HG03439 (cell line): ENCODE data around the gene WWP2.
"Not testable (repeated sequence)": the region's sequence is repeated elsewhere in the genome, so short reads cannot be mapped to it uniquely, and the experiment has no call there.

Experiments used
- ATAC-seq: cut with Tn5 transposase; IDR thresholded peaks from one replicate; pipeline ENCODE4 v1.9.1; 2021; ENCODE audit warnings: mild to moderate bottlenecking, moderate library complexity; ENCODE audit not compliant: unreplicated experiment

The WWP2 gene

DNA sequence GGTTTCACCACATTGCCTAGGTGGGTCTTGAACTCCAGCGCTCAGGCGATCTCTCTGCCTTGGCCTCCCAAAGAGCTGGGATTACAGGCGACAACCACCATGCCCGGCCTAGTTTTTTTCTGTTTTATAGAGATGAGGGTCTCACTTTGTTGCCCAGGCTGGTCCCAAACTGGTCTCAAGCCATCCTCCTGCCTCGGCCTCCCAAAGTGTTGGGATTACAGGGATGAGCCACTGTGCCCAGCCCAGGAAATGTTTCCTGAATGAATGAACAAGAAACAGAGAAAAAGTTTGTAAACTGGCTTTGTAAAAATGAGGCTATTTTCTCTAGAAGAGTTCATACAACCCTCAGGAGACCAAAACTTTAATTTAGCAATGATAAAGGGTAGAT lies 68.0 kb downstream of the WWP2 start:
- ATAC-seq = no peak

DNA sequence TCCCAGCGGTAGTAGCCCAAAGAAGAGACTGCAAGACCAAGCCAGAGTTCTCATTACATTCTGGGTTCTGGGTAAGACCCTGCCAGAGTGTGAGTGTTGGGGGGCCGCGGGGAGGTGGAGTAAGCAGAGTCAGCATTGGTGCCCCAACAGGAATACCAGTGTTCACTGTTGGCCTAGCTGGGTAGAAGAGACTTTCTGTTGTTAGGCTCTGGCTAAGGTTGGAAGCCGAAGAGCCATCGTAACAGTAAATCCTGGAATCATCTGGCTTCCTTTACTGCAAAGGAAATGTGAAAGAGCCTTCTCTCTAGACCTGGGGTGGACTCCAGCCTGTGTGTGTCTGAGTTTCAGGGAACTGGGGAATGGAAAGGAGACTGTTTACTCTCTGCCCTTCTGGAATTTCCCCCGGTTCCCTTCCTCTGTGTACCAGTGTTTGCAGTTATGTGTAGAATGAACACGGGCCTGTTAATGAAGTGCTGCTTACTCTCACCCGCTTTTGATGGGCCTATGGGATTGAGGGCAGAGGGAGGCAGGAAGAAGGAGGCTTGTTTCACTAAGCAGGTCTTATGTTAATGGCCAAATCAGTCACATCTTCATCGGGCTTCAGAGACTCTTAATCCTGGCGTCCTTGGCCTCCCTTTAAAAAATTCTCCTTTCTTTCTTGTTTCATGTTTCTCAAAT lies 68.5 kb downstream of the WWP2 start:
- ATAC-seq = no peak

DNA sequence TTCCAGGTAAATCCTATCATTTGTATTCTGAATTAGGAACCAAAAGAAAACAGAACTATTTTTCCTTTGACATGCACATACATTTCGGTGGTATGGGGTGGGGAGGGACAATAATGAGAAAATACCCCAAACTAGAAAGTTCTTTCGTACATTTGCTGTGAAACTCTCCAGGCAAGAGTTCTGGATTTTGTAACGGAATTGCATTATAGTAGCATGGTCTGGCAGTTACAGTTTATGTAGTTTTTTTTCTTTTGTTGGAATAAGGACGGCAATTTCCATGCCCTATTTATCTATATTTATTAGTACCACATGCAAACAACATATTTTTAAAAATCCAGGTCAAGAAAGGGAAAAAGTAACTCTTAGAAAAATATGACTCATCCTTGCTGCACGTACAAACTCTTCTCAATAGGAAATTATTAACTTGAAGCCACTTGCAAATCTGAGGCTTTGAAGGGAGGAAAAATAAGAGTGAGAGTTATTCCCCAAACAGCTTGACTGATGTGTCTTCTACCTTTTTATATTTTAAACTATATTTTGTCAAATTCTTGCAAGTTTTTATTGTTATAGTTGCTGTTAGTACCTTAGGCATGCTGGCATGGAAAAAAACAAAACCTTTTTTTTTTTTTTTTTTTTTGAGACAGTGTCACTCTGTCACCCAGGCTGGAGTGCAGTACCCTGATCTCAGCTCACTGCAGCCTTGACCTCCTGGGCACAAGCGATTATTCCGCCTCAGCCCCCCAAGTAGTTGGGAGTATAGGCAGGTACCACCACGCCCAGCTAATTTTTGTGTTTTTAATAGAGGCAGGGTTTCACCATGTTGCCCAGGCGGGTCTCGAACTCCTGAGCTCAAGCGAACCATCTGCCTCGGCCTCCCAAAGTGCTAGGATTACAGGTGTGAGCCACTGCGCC lies 69.3 kb downstream of the WWP2 start:
- no peak for ATAC-seq

DNA sequence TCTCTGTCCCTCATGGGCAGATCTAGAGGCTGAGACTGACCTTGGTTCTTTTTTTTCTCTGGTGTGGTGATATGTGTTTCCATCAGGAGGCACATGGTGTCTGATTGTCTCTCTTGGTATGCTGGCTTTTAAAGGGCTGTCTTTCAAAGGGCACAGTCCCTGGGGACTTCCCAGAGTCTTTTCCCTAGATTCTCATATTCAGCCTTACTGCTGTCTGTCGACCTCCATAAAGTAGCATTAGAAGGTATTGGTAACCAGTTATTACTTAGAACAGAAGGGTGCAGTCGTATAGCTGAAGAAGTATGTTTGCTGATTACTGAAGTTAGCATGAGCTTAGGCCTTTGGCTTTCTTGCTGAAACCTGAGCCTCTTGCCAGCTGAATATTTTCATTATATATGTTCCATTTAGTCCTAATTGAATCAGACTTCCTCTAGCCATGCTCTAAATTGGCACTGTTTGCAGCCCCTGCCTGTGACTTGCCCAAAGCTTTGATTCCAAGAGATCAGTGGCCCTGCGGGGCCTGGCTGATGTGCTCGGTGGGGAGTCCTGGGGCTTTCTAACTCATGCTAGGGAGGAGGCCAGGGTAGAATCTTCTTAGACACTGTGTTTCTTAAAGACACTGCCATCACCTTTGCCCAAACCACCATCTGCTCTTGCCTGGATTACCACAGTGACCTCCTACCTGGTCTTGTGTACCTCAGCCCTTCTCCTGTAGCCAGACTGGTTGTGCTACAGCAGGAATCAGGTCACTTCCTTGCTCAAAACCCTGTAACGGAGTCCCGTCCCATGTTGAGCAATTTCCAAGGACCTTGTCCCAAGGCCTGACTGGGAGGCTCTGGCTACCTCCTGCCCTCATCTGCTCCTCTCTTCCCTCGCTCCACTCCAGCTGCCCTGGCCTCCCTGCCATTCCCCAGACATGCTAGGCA lies 71.5 kb downstream of the WWP2 start:
- ATAC-seq = no peak

DNA sequence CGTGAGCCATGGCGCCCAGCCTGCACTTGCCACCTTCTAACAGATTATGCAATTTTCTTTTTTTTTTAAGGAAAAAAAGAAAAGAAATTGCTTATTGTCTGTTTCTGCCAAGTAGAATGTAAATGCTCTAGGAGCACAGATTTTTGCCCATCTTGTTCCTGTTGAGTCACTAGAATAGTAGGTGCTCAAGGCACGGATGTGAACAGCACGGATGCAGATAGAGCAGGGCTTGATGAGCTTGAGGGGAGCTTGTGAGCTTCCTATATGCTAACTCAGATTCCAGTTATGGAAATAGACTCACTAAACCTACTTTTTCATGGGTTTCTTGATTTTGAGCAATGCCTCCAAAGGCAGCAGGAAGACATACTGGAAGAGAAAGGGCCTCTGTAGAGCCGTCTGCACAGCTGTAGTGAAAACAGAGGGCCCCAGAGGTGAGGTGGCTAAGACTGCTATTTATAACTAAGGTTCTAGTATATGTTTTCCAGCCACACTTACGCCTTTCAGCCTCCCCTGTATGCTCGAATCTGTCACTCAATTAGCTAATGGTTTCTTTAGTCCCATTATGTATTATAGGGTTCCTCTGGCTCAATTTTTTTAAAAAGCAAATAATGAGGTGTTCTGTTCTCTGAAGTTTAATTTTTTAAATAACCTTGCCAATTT lies 72.8 kb downstream of the WWP2 start:
- no peak for ATAC-seq

DNA sequence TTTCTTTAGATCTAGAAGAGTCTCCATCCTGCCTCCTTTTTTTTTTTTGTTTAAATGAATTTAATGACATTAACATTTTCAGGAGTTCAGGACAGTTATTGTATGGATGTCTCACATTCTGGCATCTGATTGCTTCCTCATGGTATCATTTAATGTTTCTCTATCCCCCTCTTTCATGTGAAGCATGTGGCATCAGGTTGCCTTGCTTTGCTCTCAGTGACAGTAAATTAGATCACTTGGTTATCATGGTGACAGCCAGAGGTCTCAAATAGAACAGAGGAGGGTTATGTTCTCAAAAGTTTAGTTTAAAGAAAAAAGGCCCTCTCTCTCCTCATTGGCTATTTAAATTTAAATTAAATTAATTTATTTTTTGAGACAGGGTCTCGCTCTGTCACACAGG lies 74.1 kb downstream of the WWP2 start:
- no peak for ATAC-seq

DNA sequence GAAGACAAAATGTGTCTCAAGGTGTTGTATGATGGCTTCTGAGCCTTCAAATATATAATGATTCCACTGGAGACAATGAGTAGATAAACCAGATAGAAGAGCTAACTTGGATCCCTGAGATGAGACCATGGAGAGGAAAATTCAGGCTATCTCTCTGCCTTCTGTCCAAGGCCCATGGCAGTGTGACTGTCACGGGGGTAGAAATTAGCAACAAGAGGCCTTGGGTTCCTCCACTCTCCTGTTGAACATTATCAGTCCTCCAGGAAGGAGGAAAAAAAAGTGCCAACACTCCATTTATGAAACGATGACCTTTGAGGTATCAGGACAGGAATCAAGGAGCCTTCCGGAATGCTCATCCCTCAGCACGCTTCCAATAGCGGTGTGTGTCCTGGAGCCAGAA lies 75.2 kb downstream of the WWP2 start:
- no peak for ATAC-seq

DNA sequence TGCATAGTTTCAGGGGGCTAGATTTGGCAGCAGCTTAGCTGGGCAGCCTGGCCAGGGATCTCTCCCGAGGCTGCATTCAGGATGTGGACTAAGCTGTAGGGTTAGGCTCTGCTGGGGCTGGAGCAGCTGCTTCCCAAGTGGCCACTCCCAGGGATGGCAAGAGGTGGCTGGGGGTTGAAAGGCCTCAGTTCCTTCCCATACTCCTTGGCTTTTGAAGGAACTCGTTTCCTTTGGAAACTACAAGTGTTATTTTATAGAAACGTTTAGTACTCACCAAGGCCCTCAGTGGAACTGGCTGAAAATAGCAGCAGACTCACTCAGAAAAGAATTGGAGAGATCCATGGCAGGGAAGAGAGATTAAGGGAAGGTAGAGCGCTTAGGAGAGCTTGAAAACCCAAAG lies 76.4 kb downstream of the WWP2 start:
- ATAC-seq = no peak

DNA sequence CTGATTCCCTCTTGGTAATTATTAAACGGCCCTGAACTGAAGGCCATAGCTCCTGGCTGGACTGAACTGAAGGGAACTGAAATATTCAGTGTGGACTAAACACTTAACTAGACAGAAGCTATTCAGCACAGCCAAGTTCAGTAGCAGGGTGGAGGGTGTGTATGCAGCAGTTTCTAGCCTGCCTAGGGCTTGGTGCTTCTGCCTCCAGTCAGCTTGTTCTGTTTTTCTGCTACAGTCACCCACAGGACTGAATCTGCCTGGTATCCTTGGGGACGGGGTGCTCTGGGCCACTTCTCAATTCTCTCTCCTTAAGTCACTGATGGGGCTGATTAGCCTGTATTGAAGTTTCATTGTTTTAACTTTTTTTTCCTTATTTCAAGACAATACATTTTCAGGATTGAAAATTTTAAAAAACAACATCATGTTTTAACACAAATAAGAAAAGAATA lies 77.1 kb downstream of the WWP2 start:
- ATAC-seq = no peak

DNA sequence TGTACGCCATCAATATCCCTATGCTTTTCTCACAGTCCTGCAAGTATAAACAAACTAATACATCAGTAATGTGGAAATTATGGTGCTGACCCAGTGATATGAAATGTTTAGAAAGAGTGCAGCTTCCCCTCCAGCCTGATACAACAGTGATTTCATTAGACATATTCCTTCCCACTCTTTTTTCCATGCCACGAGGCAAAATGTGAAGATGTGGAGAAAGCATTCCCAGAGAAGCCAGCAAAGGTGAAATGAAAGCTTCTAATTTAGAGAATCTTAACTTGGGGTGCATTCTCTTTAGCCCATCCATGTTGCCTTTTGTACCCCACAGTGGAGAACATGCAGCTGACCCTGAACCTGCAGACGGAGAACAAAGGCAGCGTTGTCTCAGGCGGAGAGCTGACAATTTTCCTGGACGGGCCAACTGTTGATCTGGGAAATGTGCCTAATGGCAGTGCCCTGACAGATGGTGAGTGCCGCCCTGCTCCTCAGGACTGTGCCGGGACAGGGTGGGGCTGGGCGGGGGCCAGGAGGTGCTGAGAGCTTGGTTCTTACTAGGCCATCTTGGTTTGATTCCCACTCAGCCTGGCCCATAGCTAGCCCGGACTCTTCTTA lies 77.8 kb downstream of the WWP2 start:
- no peak for ATAC-seq

DNA sequence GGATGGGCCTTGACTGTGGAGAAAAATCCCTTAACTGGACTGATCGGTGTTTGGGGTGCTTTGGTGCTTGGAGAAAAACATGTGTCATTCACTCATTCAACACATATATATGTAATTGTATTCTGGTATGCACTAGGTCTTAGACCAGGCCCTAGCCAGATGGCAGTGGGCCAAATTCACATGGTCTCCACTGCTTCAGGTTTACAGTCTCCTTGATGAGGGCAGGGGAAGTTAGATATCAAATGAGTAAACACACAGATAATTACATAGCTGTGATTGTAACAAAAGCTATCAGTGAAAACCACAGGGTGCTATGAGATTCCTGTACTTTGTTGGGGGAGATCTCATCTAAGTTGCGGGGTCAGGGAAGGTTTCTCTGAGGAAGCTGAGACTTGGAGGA lies 78.8 kb downstream of the WWP2 start:
- no peak for ATAC-seq

DNA sequence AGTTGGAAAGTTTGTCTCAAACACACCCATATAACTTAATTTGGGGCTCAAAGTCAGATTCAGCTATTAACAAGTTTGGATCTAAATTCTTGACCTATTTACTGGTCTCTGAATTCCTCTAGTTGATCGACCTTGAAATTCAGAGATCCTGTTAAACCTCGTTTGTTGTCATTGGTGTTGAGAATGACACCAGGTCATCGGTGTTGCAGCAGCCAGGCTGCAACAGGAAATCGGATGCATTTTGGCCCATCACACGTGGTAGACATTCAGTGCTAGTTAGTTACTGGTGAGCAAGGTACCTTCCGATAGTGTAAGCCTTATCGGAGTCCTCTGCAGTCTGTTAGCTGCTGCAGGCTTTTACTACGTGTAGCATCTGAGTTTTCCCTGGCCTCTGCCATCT lies 82.3 kb downstream of the WWP2 start:
- ATAC-seq = no peak

DNA sequence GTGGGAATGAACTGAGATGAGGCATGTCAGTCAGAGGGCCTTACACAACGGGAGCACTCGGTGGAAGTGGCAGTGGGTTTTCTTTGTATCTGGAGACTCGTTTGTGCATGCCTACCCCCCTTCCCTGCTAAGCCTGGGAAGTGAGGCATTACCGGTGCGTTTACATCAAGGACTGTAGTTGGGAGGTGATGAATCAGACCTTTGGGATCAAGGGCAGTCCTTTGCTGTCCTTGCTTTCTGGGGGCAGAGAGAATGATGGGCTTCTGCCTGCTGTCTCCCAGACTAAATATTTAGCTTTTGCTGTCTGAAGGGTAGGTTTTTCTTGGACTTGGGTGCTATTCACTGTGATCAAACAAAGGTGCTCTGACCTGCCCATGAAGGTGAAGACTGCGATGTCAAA lies 83.0 kb downstream of the WWP2 start:
- no peak for ATAC-seq

DNA sequence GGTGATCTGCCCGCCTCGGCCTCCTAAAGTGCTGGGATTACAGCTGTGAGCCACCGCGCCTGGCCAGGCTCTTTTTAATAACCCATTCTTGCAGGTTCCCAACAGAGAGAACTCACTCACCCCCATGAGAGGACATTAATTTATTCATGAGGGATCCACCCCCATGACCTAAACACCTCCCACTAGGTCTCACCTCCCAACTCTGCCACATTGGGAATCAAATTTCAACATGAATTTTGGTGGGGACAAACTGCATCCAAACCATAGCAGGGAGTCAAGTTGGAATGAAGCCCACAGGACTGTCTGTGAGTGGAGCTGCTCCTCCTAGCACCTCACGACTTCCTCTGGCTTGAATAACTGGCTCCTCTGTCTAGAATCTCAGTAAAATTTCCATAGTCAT lies 85.5 kb downstream of the WWP2 start:
- no peak for ATAC-seq

DNA sequence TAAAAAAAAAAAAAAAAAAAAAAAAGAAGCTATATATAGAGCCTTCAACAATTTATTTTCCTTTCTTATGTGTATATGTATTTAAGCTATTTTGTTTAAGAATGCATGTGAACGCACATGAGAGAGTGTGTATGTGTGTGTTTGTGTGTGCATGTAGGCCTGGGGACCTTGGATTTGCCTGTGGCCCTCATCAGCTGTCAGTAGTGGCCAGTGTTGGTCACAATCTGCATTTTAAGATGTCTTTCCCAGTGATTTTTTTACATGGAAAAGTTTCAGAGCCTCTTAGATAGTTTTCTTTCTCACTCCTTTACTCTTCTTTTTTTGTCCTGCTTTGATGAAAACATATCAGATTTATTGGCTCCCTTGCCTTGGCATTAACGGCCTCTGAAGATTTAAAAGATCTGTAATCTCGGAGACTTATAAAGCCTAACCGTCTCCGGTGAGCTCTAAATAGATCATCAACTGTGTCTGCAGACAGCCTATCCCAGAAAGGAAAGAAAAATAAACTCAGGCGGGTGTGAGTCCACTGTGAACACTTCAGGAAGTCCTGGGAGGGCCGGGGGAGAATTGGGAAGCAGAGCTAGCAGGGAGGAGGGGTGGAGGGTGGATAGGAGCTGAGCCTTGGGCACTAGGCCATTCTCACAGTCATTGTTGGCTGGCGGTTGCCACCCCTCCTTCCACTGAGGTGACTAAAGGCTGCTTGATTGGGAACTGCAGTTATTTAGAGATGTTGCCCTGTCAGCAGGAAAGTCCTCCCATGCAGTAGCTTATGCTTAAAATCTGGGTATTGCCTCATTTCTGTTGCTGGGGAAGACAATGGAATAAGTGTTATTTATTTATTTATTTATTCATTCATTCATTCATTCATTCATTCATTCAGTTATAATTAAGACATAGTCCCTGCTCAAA lies 86.8 kb downstream of the WWP2 start:
- ATAC-seq = no peak

DNA sequence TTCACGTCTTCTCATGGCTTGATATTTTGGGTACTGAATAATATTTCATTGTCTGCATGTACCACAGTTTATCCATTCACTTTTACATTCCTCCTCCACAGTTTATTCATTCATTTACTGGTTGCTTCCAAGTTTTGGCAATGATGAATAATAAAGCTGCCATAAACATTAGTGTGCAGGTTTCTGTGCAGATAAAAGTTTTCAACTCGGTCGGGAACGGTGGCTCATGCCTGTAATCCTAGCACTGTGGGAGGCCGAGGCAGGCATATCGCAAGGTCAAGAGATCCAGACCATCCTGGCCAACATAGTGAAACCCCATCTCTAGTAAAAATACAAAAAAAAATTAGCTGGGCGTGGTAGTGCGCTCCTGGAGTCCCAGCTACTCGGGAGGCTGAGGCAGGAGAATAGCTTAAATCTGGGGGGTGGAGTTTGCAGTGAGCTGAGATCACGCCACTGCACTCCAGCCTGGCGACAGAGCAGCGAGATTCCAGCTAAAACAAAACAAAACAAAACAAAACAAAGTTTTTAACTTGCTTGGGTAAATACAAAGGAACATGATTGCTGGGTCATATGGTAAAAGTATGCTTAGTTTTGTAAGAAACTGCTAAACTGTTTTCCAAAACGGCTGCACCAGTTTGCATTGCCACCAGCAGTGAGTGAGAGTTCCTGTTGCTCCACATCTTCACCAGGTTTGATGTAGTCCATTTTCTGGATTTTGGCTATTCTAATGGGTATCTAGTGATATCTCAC lies 89.5 kb downstream of the WWP2 start:
- ATAC-seq = no peak

DNA sequence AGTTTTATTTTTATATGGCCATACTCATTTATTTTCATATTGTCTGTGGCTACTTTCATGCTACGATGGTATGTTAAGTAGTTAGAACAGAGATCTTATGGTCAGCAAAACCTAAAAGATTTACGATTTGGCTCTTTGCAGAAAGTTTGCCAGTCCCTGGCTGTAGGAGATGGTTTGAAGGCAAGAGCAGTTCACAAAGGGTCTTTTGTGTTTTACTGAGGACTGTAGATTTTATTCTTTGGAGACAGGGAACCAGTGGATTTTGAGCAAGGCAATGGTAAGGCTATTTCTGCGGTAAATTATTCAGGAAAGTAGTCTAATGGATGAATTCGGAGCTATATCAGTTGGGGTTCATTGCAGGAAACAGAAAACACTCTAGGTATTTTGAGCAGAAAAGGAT lies 90.7 kb downstream of the WWP2 start:
- ATAC-seq = no peak

DNA sequence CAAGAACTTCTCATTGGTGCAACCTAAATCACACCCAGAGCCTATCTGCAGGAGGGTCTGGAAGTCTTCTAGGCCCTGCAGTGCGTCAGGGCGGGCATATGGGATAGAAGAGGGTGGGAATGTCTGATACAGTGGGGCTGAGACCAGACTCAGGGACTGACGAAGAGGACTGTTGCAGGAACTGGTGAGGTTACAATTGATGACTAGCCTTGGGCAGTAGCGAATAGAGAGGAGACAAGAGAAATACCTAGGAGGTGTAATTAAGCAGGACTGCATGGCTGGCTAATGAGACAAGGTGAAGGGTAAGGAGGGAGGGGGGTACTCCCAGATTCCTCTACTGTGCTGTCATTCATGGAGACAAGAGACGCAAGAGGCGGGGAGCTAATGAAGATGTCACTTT lies 91.3 kb downstream of the WWP2 start:
- ATAC-seq = no peak

DNA sequence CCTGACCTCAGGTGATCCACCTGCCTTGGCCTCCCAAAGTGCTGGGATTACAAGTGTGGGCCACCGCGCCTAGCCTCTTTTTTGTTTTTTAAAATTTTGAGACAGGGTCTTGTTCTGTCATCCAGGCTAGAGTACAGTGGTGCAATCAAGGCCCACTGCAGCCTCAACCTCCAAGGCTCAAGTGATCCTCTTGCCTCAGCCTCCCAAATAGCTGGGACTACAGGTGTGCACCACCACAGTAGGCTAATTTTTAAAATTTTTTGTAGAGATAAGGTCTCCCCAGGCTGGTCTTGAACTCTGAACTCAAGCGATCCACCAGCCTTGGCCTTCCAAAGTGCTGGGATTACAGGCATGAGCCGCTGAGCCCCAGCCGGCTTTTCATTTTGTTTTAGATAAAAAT lies 92.6 kb downstream of the WWP2 start:
- not testable (repeated sequence) for ATAC-seq
